ENCODE results near the gene BCORL1. TPM values are rescaled to one million over a fixed set of nuclear protein-coding genes. Genes with fewer than 3 reads are reported as not detected.

The BCORL1 gene
- total RNA-seq, 2 donors from 2014 or later, result 9.9 to 18.8 TPM

DNA sequence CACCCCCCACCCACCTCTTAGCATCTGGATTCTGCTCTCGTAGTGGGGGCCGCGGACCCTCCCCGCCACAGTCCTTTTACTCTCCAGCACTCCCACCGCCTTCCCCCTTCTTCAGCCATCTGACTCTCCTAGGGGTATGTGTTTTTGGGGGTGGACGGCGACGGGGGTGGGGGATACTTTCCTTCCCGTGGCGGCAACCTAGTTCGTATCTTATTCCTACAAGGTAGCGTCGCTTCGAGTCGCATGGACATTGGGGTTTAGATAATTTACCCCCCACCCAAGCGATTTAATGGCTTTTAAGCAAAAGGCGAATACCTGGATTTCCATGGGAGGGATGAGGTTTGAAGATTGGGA is 1.3 kb upstream of the BCORL1 start:
- Mint-ChIP-seq H3K4me3 (no peak overlapping the region), H3K36me3 (no peaks in the 10 kb centered on the region), H3K27me3 (peaks cover 0 to 2% of the 10 kb centered on the region in 2 donors)

DNA sequence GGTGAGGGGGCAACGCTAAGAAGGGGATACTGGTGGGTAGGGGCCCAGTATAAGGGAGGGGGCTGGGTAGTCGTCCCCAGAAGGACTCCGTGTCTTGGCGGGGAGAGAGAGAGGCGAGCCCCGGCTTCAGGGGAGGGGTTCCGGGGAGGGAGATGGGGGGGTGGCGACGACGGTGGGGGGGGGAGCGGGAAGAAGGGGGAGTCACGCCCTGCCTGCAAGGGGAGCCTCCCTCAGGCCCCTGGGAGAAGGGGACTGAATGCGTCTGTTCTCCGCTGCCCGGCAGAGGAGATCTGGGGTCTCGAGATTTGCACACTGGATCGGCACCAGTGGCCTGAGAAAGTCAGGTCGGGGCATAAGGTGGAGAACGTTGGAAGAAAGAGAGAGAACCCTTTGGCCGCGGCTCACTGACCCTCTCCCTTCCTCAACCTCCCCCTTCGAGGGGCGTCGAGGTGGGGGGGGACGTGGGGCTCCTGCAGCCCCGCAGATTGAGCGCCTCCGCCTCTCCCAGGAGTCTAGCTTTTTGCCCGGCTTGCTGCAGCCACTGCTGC is 609 bp upstream of the BCORL1 start:
- DNase-seq (ENCODE audit: low spot score) (no peak), ATAC-seq (no peak)
- Mint-ChIP-seq H3K9me3 (no peaks in the 10 kb centered on the region), H3K27ac (no peak overlapping the region), H3K36me3 (no peaks in the 10 kb centered on the region), H3K4me3 (no peak overlapping the region), H3K4me1 (ENCODE audit: low read depth in 2 of 2) (peaks cover 13% of the 10 kb centered on the region in 2 donors), H3K27me3 (peaks cover 0 to 2% of the 10 kb centered on the region in 2 donors)

More for the DNA sequence above, 1.3 kb upstream of the BCORL1 start:
- Mint-ChIP-seq H3K9me3 (no peaks in the 10 kb centered on the region), H3K4me1 (ENCODE audit: low read depth in 2 of 2) (peaks cover 13% of the 10 kb centered on the region in 2 donors), H3K27ac (peak overlapping the region in 1 of 2 donors; percentile 50)
- DNase-seq (ENCODE audit: low spot score) (no peak), ATAC-seq (no peak)

DNA sequence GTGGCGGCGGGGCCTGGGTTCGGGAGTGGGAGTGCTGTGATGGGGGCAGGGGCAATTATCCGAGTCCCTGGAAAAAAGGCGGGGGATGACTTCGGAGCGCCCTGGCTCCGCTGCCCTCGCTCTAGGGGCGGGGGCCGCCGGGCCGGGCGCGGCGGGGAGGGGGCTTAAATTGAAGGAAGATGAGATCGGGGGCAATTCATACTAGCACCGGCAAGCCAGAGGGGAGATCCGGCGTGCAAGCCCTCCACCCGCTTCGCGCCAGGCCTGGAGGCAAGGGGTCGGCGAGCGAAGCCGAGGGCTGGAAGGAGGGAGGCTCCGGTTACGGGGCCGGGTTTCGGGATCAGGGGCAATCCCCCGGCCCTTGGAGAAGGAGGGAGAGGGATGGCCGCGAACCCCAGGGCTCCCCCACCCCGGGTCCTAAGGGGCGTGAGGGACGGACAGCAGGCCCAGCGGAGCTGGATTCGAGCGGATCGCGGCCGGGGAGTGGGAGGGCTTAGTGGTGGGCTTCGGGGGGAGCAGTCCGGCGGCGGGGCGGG is 1.2 kb downstream of the BCORL1 start:
- Mint-ChIP-seq H3K27ac (no peak overlapping the region), H3K4me3 (no peak overlapping the region), H3K4me1 (ENCODE audit: low read depth in 2 of 2) (peaks cover 13 to 15% of the 10 kb centered on the region in 2 donors), H3K9me3 (no peaks in the 10 kb centered on the region), H3K27me3 (peaks cover 0 to 2% of the 10 kb centered on the region in 2 donors), H3K36me3 (no peaks in the 10 kb centered on the region)
- ATAC-seq (no peak), DNase-seq (ENCODE audit: low spot score) (no peak)

DNA sequence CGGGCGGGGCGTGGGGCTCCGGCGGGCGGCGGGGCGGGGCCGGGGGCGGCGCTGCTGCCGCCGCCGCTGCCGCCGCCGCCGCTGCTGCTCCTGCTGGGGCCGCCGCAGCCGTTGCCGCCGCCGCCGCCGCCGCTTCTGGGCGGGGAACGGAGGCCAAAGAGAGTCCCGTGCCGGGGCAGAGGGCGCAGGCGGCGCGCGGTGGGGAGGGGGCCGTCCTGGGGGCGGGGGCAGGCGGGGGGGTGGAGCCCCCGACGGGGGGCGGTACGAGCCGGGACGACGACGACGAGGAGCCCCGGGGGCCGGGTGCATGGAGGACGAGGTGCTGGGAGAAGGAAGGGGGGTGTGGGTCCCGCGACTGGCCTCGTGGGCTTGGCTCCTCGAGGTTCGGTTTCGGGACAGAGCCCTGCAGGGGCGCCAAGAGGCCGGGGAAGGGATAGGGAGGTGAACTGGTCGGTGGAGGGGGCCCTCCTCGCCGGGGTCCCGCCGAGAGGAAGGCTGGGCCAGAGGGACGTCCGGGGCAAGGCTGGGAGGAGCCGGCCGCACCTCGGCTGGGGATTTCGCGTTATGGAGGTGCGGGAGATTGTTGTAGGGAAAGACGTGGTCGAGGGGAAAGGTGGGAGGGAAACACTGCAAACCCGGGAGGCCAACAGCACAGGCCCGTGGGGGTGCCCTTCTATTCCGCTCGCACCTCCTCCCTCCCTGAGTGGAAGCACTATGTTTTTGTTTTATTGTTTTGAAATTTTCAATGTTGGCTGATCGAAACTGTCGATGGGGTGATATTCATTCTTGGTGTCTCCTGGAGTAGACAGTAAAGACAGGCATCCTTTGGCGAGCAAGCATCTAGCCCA is 1.9 kb downstream of the BCORL1 start:
- Mint-ChIP-seq H3K9me3 (no peaks in the 10 kb centered on the region), H3K4me1 (ENCODE audit: low read depth in 2 of 2) (peaks cover 13 to 15% of the 10 kb centered on the region in 2 donors), H3K27me3 (peaks cover 0 to 2% of the 10 kb centered on the region in 2 donors), H3K36me3 (no peaks in the 10 kb centered on the region), H3K27ac (no peak overlapping the region), H3K4me3 (peak overlapping the region; percentile 69)
- DNase-seq (ENCODE audit: low spot score) (no peak), ATAC-seq (peak; percentile 2 to 21)

DNA sequence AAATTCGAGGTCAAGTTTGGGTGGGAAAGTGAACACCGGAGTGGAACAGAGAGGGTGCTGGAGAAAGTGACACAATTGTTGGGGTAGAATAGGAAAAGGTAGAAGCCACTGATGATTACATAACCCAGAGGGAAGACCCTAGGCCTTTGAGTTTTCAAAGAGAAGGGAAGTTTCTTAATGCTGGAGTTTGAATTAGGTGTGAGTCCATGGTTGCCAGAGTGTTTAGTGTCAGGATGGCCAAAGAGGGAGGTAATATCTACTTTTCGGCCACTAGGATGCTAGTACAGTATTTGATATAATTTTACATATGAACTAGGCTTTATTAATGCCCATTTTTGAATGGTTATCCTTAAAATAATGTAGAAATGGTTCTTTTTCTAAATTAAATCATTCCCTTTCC is 5.4 kb downstream of the BCORL1 start:
- Mint-ChIP-seq H3K9me3 (no peaks in the 10 kb centered on the region), H3K4me1 (ENCODE audit: low read depth in 2 of 2) (peaks cover 10 to 12% of the 10 kb centered on the region in 2 donors), H3K4me3 (no peak overlapping the region), H3K27ac (no peak overlapping the region), H3K27me3 (peaks cover 0 to 2% of the 10 kb centered on the region in 2 donors), H3K36me3 (no peaks in the 10 kb centered on the region)
- no peak for DNase-seq (ENCODE audit: low spot score)
- ATAC-seq, result no peak

DNA sequence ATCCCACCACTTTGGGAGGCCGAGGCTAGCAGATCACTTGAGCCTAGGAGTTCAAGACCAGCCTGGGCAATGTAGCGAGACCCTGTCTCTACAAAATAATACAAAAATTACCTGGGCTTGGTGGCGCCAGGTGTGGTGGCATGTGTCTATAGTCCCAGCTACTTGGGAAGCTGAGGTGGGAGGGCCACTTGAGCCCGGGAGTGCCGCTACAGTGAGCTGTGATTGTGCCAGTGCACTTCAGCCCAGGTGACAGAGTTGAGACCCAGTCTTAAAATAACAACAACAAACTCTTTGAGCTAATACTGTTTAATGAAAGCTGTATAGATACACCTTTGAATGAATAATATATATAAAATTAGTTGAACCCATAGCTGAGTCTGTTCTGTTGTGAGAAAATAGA is 9.7 kb downstream of the BCORL1 start:
- Mint-ChIP-seq H3K9me3 (no peaks in the 10 kb centered on the region), H3K4me1 (ENCODE audit: low read depth in 2 of 2) (peaks cover 2 to 4% of the 10 kb centered on the region in 2 donors), H3K27ac (no peak overlapping the region), H3K27me3 (no peaks in the 10 kb centered on the region), H3K4me3 (no peak overlapping the region), H3K36me3 (no peaks in the 10 kb centered on the region)
- DNase-seq (ENCODE audit: low spot score) (no peak), ATAC-seq (no peak)

DNA sequence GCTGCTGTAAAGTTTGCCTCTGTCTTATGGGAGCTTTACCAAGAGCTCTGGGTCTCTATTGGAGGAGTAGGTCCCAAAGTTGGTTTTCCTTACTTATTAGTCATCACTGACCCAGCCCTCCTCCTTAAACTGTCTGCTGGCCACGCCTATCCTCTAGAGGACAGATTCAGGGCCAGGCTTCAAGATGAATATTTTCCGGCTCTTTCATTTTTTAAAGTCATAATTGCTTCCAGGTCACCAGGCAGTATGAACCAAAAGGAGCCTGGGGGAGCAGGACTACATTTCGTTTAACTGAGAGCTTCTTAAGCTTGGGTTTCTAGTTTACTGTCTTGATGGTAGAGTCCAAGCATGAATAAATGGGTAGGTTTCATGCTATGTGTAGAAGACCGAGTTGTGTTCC is 13.7 kb downstream of the BCORL1 start:
- Mint-ChIP-seq H3K36me3 (no peaks in the 10 kb centered on the region), H3K9me3 (no peaks in the 10 kb centered on the region), H3K4me3 (no peak overlapping the region), H3K4me1 (ENCODE audit: low read depth in 2 of 2) (peaks cover under 1 to 4% of the 10 kb centered on the region in 2 donors), H3K27ac (no peak overlapping the region), H3K27me3 (no peaks in the 10 kb centered on the region)
- no peak for ATAC-seq
- no peak for DNase-seq (ENCODE audit: low spot score)

DNA sequence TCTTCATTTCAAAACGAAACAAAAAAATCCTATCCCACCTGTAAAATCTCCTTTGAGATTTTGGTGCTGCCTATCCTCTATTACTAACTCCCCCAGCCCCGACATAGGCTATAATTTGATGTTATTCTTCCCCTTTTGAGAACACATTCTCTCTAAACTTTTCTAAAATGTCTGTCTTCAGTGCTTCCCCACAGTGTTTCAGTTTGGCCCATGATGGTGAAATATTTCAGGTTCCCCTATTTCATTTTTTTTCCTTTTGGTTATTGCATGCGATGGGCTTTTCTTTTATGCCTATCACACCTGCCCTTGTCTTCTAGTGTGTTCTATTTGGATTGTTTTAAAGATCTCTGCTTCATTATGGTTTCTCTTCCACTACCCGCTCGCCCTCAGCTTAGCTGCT is 14.7 kb downstream of the BCORL1 start:
- H3K27ac Mint-ChIP-seq, result no peak overlapping the region
- H3K9me3 Mint-ChIP-seq, result no peaks in the 10 kb centered on the region
- DNase-seq (ENCODE audit: low spot score) (no peak), ATAC-seq (no peak)
- H3K4me3 Mint-ChIP-seq, result no peak overlapping the region
- H3K27me3 Mint-ChIP-seq, result no peaks in the 10 kb centered on the region
- H3K36me3 Mint-ChIP-seq, result no peaks in the 10 kb centered on the region
- H3K4me1 Mint-ChIP-seq (ENCODE audit: low read depth in 2 of 2), result peaks cover 10 to 14% of the 10 kb centered on the region in 2 donors

DNA sequence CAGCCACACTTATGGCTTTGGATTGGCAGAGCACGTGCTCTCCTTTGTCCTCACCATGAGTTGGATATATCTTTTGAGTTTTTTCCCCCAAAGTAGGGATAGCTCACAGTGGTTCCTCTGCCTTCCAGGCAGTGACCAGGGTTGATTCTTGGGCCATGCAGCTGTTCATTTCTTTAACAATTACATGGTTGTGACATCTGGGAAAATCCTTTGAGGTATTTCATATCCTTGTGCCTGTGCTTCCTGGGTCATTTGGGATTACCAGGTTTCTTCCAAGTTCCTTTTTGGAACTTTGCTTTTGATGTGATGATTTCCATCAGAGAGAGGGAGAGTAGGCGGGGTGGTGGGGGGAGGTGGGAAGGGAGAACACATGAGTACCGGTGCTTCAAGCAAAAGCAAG is 15.6 kb downstream of the BCORL1 start:
- no peak for DNase-seq (ENCODE audit: low spot score)
- Mint-ChIP-seq H3K4me3 (no peak overlapping the region), H3K9me3 (no peaks in the 10 kb centered on the region), H3K36me3 (no peaks in the 10 kb centered on the region), H3K4me1 (ENCODE audit: low read depth in 2 of 2) (peaks cover 14 to 15% of the 10 kb centered on the region in 2 donors), H3K27me3 (no peaks in the 10 kb centered on the region), H3K27ac (no peak overlapping the region)
- no peak for ATAC-seq

DNA sequence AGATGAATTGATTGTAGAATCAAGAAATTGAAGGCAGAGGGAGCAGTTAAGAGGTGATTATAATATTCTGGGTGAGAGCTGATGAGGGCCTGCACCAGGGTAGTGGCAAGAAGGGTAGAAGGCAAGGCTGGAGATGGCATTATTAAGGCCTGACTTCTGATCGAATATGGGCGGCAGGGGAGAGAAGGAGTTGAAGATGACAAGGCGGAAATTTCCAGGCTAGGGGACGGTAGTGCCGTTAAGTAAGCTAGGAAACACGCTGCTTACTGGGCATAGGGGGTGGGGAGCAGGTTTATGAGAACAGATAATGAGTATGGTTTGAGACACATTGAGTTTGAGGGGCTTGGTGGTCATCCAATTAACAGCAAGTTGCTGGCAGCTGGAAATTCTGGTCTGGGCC is 19.5 kb downstream of the BCORL1 start:
- Mint-ChIP-seq H3K4me3 (no peak overlapping the region), H3K36me3 (no peaks in the 10 kb centered on the region), H3K4me1 (ENCODE audit: low read depth in 2 of 2) (peaks cover 13 to 14% of the 10 kb centered on the region in 2 donors), H3K27me3 (no peaks in the 10 kb centered on the region), H3K9me3 (no peaks in the 10 kb centered on the region), H3K27ac (peak overlapping the region in 1 of 2 donors; percentile 1)
- DNase-seq (ENCODE audit: low spot score) (no peak), ATAC-seq (no peak)

DNA sequence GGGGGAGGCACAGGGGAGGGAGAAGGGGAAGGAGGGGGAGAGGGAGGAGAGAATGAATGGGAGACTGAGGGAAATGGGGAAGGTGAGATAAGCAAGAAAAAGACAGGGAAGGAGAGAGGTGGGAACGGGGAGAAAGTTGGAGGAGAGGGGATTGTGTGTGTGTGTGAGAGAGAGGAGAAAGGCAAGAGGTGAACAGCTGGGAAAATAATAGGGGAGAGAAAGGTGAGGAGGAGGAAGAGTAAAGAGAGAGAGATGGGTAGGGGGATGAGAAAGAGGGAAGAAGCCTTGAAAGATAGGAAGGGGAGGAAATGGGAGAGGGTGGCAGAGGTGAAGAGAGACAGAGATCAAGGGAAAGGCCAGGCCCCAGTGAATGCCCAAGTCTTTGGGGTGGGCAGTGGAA is 20.1 kb downstream of the BCORL1 start:
- Mint-ChIP-seq H3K9me3 (no peaks in the 10 kb centered on the region), H3K27ac (no peak overlapping the region), H3K4me1 (ENCODE audit: low read depth in 2 of 2) (peaks cover 11 to 14% of the 10 kb centered on the region in 2 donors), H3K4me3 (no peak overlapping the region), H3K36me3 (no peaks in the 10 kb centered on the region), H3K27me3 (no peaks in the 10 kb centered on the region)
- no peak for DNase-seq (ENCODE audit: low spot score)
- ATAC-seq, result no peak

DNA sequence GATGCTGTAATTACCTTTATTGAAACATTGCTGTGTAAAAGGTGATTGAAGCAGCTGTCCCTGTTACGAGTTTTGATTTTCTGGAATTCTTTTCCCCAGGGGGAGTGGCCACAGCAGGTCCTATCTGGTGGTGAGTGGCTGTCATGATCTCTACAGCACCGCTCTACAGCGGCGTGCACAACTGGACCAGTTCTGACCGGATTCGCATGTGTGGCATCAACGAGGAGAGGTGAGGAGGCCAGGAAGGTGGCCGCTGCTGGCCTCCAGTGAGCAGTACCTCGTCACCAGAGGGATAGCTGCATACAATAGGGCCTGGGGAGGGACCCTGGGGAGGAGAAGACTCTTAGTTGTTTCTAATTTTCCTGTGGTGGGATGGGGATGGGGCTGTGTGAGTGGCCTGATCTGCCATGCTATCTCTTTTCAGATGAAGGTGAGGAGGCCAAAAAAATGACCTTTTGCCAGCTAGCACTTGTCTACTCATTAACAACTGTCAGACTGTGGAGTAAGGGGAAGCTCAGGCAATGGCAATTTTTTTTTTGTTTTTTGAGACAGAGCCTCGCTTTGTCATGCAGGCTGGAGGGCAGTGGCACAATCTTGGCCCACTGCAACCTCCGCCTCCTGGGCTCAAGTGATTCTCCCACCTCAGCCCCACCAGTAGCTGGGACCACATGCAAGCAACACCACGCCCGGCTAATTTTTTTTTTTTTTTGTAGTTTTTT is 22.8 kb downstream of the BCORL1 start:
- Mint-ChIP-seq H3K36me3 (no peaks in the 10 kb centered on the region), H3K9me3 (no peaks in the 10 kb centered on the region), H3K4me3 (no peak overlapping the region), H3K4me1 (ENCODE audit: low read depth in 2 of 2) (peaks cover 11 to 14% of the 10 kb centered on the region in 2 donors), H3K27me3 (no peaks in the 10 kb centered on the region), H3K27ac (no peak overlapping the region)
- DNase-seq (ENCODE audit: low spot score), result no peak
- no peak for ATAC-seq

DNA sequence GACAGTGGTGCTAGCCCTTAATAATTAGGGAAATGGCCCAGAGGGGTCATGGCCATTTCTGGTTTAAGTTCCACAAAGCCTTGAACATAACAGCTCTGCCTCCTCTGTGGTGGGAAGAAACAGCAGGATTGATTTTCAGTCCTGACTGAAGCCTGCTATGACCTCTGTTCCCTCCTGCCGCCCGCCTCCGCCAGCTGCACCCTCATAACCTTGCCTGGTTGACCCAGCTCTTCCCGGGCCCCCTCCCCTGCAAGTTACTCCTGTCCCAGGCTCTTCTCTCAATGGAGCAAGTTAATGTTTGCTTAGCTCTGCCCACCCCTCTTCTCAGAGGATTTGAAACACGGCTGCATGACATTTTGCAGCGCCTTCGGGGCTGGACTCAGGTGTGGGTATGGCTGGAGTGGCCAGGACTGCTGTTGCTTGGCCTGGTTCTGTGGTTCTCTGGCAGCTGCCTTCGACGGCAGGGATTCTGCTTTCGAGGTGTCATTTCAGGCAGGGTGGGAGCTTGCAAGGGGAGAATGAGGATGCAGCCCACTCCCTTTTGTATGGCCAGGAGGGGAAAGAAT is 27.3 kb downstream of the BCORL1 start:
- Mint-ChIP-seq H3K27ac (no peak overlapping the region), H3K36me3 (no peaks in the 10 kb centered on the region), H3K9me3 (no peaks in the 10 kb centered on the region), H3K4me3 (no peak overlapping the region), H3K27me3 (no peaks in the 10 kb centered on the region), H3K4me1 (ENCODE audit: low read depth in 2 of 2) (no peaks in the 10 kb centered on the region)
- DNase-seq (ENCODE audit: low spot score), result no peak
- no peak for ATAC-seq

Measured in natural killer cell treated with Interleukin-12 subunit alpha and Interleukin-12 subunit beta and Interleukin-15 and Interleukin-18, amount 100 ng/mL, for 72 hours (primary cell).